ENCODE data around the gene MYOM3.

Gene MYOM3

DNA sequence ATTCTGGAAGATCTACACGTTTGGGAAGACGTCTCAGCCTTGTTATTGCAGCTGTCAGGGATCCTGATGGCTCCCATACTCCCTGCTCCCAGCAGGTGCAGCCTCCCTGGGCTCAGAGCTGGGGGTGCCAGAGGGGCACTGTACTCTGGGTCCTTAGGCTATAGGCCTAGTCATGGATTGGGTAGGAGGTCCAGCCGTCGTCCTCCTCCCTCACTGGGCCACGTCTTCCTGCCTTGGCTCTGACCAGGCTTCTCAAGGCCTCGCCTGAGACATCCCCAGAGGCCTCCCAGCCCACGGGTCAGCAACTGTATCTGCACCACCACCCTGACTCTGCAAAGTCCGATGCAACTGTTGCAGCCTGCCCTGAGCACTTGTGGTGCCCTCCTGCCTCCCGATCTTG, 18.2 kb downstream of the MYOM3 start:
- Histone ChIP-seq H3K4me3 (ENCODE audit: low read length) (no peak overlapping the region), H3K27me3 (ENCODE audit: insufficient read depth, low read length) (no peaks in the 10 kb centered on the region), H3K9me3 (ENCODE audit: insufficient read depth, low read depth, low read length) (no peaks in the 10 kb centered on the region), H3K9ac (ENCODE audit: low read depth, low read length) (no peak overlapping the region), H3K36me3 (ENCODE audit: insufficient read depth, low read length) (no peaks in the 10 kb centered on the region), H3K4me1 (ENCODE audit: insufficient read depth, low read length) (peaks cover 3% of the 10 kb centered on the region; the same call in 1 of the 2 replicates), H3K27ac (ENCODE audit: low read depth, low read length) (no peak overlapping the region)
- WGBS: 88% methylated on average over 9 of the region's 9 CpGs

DNA sequence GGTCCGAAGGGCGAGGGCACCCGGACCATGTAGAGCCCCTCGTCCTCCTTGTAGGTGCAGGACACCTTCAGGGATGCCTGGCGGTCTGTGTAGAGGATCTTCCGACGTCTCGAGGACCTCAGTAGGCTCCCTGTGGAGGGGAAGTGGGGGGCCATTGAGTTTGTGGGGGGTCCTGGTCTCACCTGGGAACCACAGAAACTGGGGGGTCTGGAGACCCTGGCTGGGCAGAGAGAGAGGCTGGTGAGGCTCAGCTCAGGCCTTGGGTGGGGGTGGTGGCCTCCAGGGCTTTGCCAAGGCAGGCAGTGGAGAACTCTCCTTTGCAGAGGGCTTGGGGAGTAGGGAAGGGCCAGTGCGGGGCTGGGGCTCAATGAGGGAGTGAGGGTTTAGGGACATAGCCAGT, 19.0 kb downstream of the MYOM3 start:
- Histone ChIP-seq H3K27ac (ENCODE audit: low read depth, low read length) (no peak overlapping the region), H3K27me3 (ENCODE audit: insufficient read depth, low read length) (no peaks in the 10 kb centered on the region), H3K9ac (ENCODE audit: low read depth, low read length) (no peak overlapping the region), H3K4me3 (ENCODE audit: low read length) (no peak overlapping the region), H3K4me1 (ENCODE audit: insufficient read depth, low read length) (peaks cover 3% of the 10 kb centered on the region; the same call in 1 of the 2 replicates), H3K36me3 (ENCODE audit: insufficient read depth, low read length) (no peaks in the 10 kb centered on the region), H3K9me3 (ENCODE audit: insufficient read depth, low read depth, low read length) (no peaks in the 10 kb centered on the region)
- 96% methylated on average over 9 of the region's 9 CpGs for WGBS

DNA sequence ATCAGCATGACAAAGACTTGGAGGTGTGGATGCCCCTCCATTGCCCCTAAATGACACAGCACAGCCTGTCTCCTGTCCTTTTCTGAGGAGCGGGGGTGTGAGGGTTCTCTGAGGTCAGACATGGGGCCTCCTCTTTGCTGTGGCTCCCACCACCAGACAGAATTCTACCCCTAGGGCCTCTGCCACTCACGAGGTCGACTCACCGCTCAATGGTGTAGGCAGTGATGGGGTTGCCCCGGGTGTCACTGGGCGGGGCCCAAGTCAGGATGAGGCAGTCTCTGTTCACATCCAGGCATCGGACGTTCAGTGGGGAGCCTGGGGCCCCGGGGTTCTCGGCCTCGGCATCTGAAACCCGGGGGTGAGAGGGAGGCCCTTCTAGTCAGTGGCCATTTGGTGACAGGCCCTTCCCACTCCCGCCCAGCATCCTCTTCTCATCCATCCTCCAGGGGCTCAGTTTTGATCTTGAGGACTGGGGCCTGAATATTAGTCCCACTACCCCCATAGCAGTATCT, 19.9 kb downstream of the MYOM3 start:
- no peak overlapping the region for H3K4me3 ChIP-seq (ENCODE audit: low read length)
- H3K27ac ChIP-seq (ENCODE audit: low read depth, low read length): no peak overlapping the region
- H3K27me3 ChIP-seq (ENCODE audit: insufficient read depth, low read length): no peaks in the 10 kb centered on the region
- H3K36me3 ChIP-seq (ENCODE audit: insufficient read depth, low read length): no peaks in the 10 kb centered on the region
- peaks cover 3% of the 10 kb centered on the region; the same call in 1 of the 2 replicates for H3K4me1 ChIP-seq (ENCODE audit: insufficient read depth, low read length)
- no peak overlapping the region for H3K9ac ChIP-seq (ENCODE audit: low read depth, low read length)
- H3K9me3 ChIP-seq (ENCODE audit: insufficient read depth, low read depth, low read length): no peaks in the 10 kb centered on the region
- WGBS: 85% methylated on average over 13 of the region's 13 CpGs

DNA sequence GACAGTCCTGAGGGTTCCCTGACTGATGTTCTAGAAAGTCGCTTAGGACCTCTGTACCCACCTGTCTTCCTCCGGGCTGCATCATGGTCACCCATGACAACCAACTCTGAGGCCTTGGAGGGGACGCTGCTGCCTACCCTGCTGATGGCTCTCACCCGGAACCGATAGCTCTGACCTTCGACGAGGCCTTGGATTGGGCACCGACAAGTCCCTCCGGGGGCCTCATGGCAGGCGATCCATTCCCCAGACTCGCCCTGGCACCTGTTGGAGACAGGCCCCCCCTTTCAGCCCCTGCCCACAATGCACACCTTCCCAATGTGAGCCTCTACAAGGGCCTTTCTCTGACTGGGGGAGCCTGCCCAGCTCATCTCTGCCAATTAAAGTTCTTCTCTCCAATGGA, 21.2 kb downstream of the MYOM3 start:
- no peak overlapping the region for H3K9ac ChIP-seq (ENCODE audit: low read depth, low read length)
- H3K36me3 ChIP-seq (ENCODE audit: insufficient read depth, low read length): no peaks in the 10 kb centered on the region
- no peaks in the 10 kb centered on the region for H3K9me3 ChIP-seq (ENCODE audit: insufficient read depth, low read depth, low read length)
- no peak overlapping the region for H3K4me3 ChIP-seq (ENCODE audit: low read length)
- H3K27me3 ChIP-seq (ENCODE audit: insufficient read depth, low read length): no peaks in the 10 kb centered on the region
- 94% methylated on average over 11 of the region's 11 CpGs for WGBS
- peaks cover 3% of the 10 kb centered on the region; the same call in 1 of the 2 replicates for H3K4me1 ChIP-seq (ENCODE audit: insufficient read depth, low read length)
- no peak overlapping the region for H3K27ac ChIP-seq (ENCODE audit: low read depth, low read length)

DNA sequence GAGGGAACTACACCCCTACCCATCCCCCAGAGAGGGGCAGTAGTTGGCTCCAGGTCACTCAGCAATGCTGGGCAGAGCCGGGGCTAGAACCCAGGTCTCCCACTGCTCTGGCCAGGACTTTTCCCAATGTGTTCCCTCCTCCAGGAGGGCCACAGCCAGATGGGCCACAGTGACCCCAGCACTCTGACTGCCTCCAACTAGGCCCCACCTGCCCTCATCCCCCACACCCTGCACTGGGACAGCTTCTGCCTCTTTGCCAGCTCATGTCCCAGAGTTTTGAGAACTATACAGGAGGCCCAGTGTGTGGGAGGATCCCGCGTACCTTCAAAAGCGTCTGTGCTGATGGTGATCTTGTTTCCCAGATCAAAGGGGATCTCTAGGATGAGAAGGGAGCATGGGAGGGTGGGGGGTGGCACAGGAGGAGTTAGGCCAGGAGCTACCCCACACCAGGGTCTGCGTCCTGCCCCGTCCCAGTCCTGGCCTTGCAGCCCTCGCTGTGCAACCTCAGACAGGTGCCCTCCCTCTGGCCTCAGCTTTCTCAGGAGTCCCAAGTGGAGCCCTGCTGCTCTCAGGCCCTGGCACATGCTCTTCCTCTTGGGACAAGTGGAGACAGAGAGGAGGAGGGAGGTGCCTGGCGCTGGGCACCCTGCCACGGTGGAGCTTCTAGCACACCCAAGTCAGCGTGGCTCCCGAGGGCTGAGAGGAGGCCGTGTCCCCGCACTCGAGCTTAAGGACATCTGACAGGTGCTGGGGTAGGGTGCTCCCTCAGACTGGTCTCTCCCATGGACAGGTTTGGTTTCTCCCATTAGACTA, 22.0 kb downstream of the MYOM3 start:
- H3K27ac ChIP-seq (ENCODE audit: low read depth, low read length): no peak overlapping the region
- no peaks in the 10 kb centered on the region for H3K9me3 ChIP-seq (ENCODE audit: insufficient read depth, low read depth, low read length)
- no peaks in the 10 kb centered on the region for H3K36me3 ChIP-seq (ENCODE audit: insufficient read depth, low read length)
- no peak overlapping the region for H3K4me3 ChIP-seq (ENCODE audit: low read length)
- WGBS: 94% methylated on average over 14 of the region's 14 CpGs
- H3K4me1 ChIP-seq (ENCODE audit: insufficient read depth, low read length): 0 out of 2 replicates have a peak, but pooled peaks cover 3% of the 10 kb centered on the region
- H3K9ac ChIP-seq (ENCODE audit: low read depth, low read length): no peak overlapping the region
- no peaks in the 10 kb centered on the region for H3K27me3 ChIP-seq (ENCODE audit: insufficient read depth, low read length)

DNA sequence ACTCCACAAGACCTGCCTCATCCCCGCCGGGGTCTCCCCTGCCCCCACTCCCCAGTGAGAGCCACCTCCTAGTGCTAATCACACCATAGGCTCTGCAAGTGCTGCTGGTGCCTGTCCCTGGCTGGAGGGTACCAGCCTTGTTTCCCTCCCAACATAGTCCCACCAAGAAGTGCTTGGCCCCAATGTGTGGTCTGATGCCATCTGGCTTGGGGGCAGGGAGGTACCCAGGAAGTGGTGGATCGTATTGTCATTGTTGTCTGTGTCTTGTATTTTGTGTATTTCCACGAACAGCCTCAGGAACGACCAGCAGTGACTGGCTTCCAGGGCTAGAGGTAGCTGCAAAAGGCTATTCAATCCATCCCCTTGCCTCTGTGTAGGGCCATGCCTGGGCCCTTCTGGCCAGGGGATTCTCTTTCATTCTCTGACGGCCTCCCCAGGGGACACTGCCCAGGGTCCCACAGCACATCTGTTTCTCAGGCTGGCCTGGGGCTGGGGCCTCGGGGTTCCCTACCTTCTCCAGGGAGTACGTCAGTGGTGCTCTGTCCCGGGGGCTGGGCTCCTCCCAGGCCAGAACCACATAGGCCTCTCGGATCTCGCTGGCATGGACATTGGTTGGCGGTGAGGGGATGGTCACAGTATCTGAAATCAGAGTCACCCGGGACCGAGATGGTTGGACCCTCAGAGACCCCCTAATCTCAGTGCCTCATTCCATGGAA, 22.8 kb downstream of the MYOM3 start:
- Histone ChIP-seq H3K36me3 (ENCODE audit: insufficient read depth, low read length) (no peaks in the 10 kb centered on the region), H3K27ac (ENCODE audit: low read depth, low read length) (no peak overlapping the region), H3K4me1 (ENCODE audit: insufficient read depth, low read length) (no peaks in the 10 kb centered on the region), H3K9me3 (ENCODE audit: insufficient read depth, low read depth, low read length) (no peaks in the 10 kb centered on the region), H3K27me3 (ENCODE audit: insufficient read depth, low read length) (no peaks in the 10 kb centered on the region), H3K4me3 (ENCODE audit: low read length) (no peak overlapping the region), H3K9ac (ENCODE audit: low read depth, low read length) (no peak overlapping the region)
- 83% methylated on average over 14 of the region's 14 CpGs for WGBS

DNA sequence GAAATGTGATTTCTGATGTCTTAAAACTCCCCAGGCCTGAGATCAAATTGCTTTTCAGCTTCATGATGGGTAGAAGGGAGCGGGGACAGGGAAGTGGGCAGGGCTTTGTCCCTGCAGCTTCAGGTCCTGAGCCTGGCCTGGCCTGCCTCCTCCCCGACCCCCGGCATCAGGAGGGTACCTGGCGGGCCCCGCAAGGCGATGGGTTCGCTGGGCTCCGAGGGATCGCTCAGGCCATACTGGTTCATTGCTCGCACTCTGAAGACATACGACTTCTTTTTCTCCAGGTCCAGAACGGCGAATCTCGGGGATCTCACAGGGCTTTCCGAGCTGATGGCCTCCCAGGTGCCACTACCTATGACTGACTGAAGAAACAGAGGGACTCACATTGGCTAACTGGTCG, 25.5 kb downstream of the MYOM3 start:
- Histone ChIP-seq H3K27me3 (ENCODE audit: insufficient read depth, low read length) (no peaks in the 10 kb centered on the region), H3K9ac (ENCODE audit: low read depth, low read length) (no peak overlapping the region), H3K9me3 (ENCODE audit: insufficient read depth, low read depth, low read length) (no peaks in the 10 kb centered on the region), H3K27ac (ENCODE audit: low read depth, low read length) (no peak overlapping the region), H3K4me1 (ENCODE audit: insufficient read depth, low read length) (no peaks in the 10 kb centered on the region), H3K4me3 (ENCODE audit: low read length) (no peak overlapping the region), H3K36me3 (ENCODE audit: insufficient read depth, low read length) (no peaks in the 10 kb centered on the region)
- 94% methylated on average over 16 of the region's 16 CpGs for WGBS

DNA sequence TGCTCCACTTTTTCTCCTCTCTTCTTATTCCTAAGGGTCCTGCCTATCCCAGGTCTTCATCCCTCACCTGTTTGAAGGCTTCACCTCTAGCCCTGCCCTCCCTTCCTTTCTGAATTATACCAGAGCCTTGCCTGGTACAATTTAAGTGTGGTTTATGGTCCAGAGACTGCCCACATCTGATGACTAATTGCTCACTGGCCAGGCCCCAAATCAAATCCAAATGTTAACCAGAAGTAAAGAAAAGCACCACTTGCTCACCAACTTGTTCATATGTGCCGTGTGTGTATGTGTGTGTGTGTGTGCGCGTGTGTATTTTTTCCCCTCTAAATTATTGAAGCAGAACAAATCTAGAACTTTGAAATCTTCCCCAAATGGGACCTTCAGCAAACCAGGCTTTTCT, 26.4 kb downstream of the MYOM3 start:
- Histone ChIP-seq H3K9ac (ENCODE audit: low read depth, low read length) (no peak overlapping the region), H3K36me3 (ENCODE audit: insufficient read depth, low read length) (no peaks in the 10 kb centered on the region), H3K4me3 (ENCODE audit: low read length) (no peak overlapping the region), H3K9me3 (ENCODE audit: insufficient read depth, low read depth, low read length) (no peaks in the 10 kb centered on the region), H3K4me1 (ENCODE audit: insufficient read depth, low read length) (no peaks in the 10 kb centered on the region), H3K27me3 (ENCODE audit: insufficient read depth, low read length) (no peaks in the 10 kb centered on the region), H3K27ac (ENCODE audit: low read depth, low read length) (no peak overlapping the region)
- no CpG with 5 or more reads among the region's 3 CpGs for WGBS

DNA sequence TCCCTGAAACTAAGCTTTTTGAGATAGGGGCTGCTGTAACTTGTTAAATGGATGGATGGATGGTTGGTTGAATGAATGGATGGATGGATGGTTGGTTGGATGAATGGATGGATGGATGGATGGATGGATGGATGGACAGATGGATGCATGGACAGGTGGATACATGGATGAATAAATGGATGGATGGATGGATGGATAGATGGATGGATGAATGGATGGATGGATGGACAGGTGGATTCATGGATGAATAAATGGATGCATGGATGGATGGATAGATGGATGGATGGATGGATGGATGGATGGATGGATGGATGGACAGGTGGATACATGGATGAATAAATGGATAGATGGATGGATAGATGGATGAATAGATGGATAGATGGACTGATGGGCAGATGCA, 26.9 kb downstream of the MYOM3 start:
- Histone ChIP-seq H3K9ac (ENCODE audit: low read depth, low read length) (no peak overlapping the region), H3K27ac (ENCODE audit: low read depth, low read length) (no peak overlapping the region), H3K9me3 (ENCODE audit: insufficient read depth, low read depth, low read length) (no peaks in the 10 kb centered on the region), H3K4me1 (ENCODE audit: insufficient read depth, low read length) (no peaks in the 10 kb centered on the region), H3K36me3 (ENCODE audit: insufficient read depth, low read length) (no peaks in the 10 kb centered on the region), H3K27me3 (ENCODE audit: insufficient read depth, low read length) (no peaks in the 10 kb centered on the region), H3K4me3 (ENCODE audit: low read length) (no peak overlapping the region)

DNA sequence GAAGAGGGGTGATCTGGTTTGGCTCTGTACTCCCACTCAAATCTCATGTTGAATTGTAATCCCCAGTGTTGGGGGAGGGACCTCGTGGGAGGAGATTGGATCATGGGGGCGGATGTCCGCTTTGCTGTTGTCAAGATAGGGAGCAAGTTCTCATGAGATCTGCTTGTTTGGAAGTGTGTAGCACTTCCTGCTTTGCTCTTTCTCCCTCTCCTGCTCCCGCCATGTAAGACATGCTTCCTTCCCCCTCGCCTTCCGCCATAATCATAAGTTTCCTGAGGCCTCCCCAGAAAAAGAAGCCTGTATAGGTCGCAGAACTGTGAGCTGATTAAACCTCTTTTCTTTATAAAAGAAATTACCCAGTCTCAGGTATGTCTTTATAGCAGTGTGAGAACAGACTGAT, 27.9 kb downstream of the MYOM3 start:
- H3K36me3 ChIP-seq (ENCODE audit: insufficient read depth, low read length): no peaks in the 10 kb centered on the region
- H3K4me3 ChIP-seq (ENCODE audit: low read length): no peak overlapping the region
- WGBS: 91% methylated on average over 7 of the region's 7 CpGs
- H3K27me3 ChIP-seq (ENCODE audit: insufficient read depth, low read length): no peaks in the 10 kb centered on the region
- H3K9me3 ChIP-seq (ENCODE audit: insufficient read depth, low read depth, low read length): no peaks in the 10 kb centered on the region
- H3K4me1 ChIP-seq (ENCODE audit: insufficient read depth, low read length): no peaks in the 10 kb centered on the region
- no peak overlapping the region for H3K27ac ChIP-seq (ENCODE audit: low read depth, low read length)
- H3K9ac ChIP-seq (ENCODE audit: low read depth, low read length): no peak overlapping the region

DNA sequence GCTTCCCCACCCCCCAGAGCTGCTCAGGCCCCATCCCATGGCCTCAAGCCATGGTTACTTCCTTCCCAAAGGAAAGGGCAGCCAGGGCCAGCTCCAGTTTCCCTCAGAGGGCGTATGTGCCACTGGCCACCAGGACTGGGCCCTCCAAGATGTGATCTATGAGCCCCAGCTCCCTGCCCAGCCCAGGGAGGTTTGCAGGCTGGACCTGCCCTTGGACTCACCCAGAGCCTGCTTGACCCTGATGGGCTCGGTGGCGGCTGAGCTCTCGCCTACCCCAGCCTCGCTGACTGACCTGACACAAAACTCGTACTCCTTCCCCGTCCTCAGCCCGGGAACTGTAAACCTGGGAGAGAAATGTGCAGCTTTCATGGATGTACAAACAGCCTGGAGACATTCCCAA, 29.6 kb downstream of the MYOM3 start:
- H3K36me3 ChIP-seq (ENCODE audit: insufficient read depth, low read length): no peaks in the 10 kb centered on the region
- H3K9ac ChIP-seq (ENCODE audit: low read depth, low read length): no peak overlapping the region
- WGBS: 91% methylated on average over 8 of the region's 8 CpGs
- H3K4me1 ChIP-seq (ENCODE audit: insufficient read depth, low read length): peaks cover 5% of the 10 kb centered on the region; the same call in 1 of the 2 replicates
- H3K27me3 ChIP-seq (ENCODE audit: insufficient read depth, low read length): no peaks in the 10 kb centered on the region
- no peak overlapping the region for H3K4me3 ChIP-seq (ENCODE audit: low read length)
- no peak overlapping the region for H3K27ac ChIP-seq (ENCODE audit: low read depth, low read length)
- H3K9me3 ChIP-seq (ENCODE audit: insufficient read depth, low read depth, low read length): no peaks in the 10 kb centered on the region

All from HUES64 (cell line).